Stimulated activated CD4-positive, alpha-beta T cell treated with anti-CD3 and anti-CD28 coated beads, TNF-alpha, amount 100 ng/mL, for 4 hours (primary cell): ENCODE data around the gene SYT1.
"Not testable (repeated sequence)": the region's sequence is repeated elsewhere in the genome, so short reads cannot be mapped to it uniquely, and the experiment has no call there.

ENCODE experiments used
- DNase-seq, 3 experiments: peaks; one replicate each; pipeline ENCODE4 v3.0.0-alpha.2; 2020; ENCODE audit warnings: low read depth in 3 of 3

The SYT1 gene

DNA sequence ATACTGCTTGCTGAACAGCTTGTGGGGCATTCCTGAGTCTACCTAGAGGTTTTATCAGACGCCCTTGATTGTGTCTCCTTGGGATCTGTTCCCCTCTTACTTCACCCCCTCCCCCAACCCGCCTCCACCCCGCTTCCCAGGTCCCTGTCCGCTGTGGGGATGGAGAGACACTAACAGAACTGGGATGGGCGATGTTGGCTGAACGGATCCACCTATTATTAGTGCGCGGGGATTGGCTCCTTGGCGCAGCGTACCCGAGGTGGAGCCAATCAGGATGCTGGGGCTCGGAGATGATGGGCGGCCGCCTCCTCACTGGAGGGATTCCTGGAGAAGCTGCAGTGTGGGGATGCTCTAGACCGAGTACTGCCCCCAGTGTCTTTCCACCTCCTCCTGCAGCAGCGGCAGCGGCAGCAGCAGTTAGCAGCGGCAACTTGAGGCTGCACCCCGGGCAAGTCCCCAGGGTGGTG, at the start of gene SYT1:
Gene SYT1 (plus strand): TSS at position 372 of the 467 bp plus-strand sequence.
- DNase-seq: no peak

DNA sequence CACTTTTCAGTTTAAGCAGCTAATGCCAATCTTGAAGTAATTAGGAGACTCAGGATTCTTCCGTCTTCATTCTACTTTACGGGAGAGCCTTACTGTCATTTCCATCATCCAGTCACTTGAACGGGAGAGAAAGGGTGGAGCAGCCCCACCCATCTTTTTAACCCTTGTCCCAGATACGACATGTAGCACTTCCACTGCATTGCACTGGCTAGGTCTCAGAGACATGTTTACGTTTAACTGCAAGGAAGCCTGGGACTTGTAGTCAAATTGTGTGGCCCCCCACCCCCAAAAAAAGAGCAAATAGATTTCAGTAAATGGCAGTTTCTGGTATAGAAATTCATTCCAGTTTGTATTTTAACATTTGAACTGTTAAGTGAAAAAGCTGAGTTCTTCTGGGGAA, 46.1 kb upstream of the SYT1 start:
- DNase-seq: no peak

DNA sequence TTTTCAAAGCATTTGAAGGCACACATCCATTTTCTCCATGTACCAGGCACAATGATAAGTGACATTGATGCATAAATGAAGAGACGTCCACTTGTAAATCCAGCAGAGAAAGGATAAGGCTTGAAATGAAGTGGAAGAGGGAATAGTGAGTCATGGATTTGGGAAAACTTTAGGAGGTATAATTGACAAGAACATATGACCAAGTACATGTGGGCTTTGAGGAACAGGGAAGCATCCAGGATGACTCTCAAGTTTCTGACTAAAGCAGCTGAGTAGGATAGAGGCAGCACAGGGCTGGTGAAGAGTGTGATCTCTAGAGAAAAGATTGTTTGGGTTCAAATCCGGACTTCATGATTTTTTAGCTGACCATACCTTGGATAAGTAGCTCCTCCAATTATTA, 43.6 kb upstream of the SYT1 start:
- DNase-seq: no peak

DNA sequence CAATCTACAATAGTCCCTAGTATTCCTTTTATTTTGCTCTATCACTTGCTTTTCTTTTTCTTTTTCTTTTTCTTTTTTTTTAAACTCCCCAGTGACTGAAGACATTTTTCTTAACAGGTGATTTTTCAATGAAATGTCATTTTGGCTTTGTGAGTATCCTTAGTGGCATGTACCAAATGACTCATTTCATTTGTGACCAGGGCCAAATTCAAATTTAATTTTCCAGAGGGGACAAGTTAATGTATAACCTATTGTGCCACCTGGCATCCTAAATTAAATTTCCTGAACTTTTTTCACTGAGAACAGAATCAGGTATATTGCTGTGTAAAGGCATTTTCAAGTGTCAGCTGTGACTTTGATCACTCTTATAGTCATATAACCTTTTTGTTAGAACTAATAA, 39.7 kb upstream of the SYT1 start:
- no peak for DNase-seq

DNA sequence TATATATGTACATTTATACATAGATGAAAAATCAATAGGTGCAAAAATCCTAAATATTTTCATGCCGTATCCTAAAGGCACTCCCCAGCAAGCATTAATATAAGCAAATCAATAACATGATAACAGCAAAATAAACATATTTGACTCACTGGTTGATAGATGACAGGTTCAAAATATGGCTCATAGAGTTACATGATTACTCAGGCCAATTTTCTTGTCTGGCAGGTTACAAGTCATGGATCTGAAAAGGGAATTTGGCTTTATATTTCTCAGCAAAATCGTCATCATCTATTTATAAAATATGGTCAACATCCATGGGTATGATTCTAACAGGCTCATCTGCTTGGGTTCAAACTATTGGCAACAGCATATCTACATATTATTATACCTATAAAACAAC, 34.9 kb upstream of the SYT1 start:
- no peak for DNase-seq

DNA sequence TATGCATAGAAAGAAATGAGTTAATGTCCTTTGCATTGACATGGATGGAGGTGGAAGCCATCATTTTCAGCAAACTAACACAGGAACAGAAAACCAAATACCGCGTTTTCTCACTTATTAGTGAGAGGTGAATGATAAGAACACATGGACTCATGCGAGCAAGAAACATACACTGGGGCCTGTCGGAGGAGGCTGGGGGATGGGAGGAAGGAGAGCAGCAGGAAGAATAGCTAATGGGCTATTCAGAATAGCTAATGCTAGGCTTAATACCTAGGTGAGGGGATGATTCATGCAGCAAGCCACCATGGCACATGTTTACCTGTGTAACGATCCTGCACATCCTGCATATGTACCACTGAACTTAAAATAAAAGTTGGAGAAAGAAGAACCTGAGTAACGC, 29.1 kb upstream of the SYT1 start:
- DNase-seq: no peak

DNA sequence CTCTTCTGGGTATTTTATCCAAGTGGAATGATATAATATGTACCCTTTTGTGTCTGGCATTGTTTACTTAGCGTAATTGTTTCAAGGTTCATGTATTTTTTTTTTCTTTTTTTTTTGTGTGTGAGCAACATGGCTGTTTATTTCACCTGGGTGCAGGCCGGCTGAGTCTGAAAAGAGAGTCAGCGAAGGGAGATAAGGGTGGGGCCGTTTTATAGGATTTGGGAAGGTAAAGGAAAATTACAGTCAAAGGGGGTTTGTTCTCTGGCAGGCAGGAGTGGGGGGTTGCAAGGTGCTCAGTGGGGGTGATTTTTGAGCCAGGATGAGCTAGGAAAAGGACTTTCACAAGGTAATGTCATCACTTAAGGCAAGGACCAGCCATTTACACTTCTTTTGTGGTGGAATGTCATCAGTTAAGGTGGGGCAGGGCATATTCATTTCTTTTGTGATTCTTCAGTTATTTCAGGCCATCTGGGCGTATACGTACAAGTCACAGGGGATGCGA, 24.0 kb upstream of the SYT1 start:
- not testable (repeated sequence) for DNase-seq

DNA sequence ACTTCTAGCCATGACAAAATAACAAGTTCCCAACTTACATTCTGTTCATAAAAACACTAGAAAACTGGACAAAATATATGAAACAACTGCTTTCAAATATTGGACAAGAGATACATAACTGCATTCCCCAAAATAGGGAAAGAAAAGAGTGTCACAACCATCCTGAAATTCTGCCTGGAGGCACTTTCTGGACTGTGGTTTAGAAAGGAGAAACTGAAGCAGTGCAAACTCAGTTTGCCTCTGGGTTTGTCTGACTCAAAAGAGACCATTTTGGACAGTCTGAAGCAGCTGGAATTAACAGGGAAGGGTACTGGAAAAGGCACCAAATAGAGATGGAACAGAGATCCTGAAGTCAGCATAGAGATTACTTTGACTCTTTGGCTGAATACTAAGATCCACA, 11.3 kb upstream of the SYT1 start:
- no peak for DNase-seq

DNA sequence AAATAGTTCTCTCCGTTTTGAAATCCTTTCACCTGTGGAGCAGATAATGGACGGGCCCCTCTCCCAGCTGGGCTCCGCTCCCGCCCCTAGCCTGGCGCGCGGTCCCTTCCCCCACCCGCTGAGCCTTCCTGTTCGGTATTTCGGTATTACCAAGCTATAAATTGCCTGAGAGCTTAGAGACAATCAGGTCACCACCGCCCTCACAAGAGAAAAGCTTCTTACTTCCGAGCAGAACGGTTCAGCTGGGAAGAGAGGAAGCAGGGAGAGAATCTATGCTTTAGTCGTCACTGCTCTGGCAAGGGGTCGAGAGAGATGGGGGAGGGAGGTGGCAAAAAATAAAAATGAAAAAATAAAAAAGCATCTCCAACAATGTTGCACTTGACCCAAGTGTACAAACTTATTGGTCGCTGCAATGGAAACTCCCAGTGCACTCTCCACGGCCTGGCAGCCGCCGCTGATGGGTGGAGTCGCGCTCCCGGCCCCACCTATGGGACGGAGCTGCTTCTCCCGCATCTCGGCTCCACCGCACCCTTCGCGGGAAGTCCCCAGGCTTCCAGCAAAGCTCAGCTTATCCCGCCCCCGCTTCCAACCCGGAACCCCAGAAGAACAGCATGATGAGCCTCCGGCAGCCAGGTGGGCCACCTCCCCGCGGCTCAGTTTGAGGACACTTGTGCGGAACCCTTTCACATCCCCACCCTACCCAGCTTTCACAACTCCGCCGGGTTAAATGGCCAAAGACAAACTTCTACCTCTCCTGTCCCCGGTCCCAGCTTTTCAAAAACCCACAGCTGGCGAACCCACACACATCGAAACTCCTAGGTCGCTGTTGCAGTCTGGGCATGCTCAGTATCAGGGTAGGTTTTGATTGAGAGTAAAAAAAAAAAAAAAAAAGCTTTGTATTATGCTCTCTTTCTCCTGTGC, 832 bp upstream of the SYT1 start:
- no peak for DNase-seq

DNA sequence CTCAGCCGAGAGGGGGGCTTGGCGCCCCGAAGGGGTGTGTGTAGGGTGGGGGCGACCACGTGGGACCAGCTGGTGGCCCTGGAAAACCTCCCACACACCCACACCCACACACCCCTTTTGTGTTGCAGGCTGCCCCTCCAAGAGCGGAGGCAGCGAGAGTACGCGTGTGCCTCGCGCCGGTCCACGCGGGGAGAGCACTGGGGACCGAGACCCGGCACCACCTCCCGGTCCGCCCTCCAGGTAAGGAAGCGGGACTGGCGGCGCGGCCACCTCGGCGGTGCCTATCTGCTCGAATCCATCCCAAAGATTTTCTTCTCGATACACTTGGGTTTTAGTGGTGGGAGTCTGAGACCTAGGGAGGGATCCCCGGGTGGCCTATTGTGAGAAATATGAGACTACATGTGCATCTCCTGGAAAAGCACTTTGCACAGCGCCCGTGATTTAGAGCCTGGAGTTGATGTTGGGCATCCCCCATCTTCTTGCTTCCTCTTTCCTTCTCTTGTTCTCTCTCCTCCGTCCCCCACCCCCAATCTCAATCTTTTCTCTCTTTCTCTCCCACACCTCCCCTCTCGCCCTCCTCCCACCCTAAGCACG, 393 bp downstream of the SYT1 start:
- no peak for DNase-seq

DNA sequence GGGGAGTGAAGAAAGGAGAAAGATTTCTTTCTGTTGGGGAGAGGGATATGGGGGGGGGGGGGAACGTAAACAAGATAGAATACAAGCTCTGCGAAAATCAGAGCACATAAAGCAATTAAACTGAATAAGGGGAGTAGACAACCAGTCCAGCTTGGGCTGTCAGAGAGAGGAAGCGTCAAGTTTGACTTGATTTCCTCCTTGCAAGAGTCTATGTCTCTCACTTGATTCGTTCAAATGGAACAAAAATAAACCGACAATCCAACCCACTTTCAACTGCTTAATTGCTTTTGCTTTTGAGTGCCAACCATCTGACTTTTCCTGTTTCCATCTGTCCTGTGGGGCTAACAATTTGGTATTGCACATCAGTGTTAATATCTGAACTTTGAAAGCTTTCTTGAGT, 942 bp downstream of the SYT1 start:
- DNase-seq: no peak

DNA sequence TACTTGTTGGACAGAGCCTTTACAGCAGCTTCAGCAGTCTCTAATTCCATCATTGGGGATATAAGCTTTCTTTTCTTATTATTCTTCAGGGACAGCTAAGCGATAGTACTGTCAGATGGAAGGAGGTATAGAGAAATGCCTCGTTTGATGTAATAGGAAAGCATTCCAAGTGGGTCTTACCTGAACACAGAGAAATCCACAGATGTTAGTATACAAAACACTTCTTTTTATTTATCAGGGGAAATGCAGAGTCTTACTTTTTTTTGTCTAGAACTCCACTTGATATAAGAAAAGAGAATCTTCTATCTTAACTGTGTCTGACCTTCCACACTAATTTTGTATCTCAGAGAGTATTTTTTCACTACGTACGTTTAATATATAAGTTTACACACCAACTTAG, 1.9 kb downstream of the SYT1 start:
- no peak for DNase-seq

DNA sequence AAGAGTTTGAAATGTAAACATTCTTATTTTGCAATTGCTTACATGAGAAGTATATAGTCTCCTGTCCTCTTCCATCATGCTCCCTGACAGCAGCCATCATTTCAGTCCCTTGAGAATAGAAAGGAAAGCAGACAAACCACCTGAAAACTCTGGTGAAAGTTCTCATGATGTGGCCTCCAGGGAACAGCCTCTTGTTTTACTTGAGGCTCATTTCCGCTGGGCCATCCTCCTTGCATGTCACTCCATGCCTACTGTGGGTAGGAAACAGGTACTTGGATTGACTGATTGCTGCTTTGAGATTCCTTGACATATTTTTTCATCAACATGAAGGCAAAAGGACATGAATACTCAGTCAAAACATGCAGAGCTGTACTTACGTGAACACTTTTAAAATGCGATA, 6.0 kb downstream of the SYT1 start:
- no peak for DNase-seq

DNA sequence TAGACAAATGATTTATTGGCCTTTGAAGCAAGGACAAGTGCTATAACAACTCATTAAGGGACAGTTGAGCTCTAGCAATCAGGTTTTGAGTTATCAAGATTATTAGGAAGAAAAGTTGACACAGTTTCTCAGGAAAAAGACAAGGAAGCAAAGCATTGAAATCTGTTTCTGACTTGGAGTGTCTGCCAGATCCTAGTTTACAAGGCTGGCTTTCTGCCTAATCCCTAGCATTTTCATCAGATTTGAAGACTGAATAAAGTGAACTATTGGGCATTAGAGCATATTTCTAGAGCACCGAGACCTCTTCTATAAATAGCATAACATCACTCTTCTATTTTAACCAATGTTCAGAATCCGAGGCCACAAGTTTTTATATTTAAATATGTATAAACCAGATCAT, 7.0 kb downstream of the SYT1 start:
- DNase-seq: no peak

DNA sequence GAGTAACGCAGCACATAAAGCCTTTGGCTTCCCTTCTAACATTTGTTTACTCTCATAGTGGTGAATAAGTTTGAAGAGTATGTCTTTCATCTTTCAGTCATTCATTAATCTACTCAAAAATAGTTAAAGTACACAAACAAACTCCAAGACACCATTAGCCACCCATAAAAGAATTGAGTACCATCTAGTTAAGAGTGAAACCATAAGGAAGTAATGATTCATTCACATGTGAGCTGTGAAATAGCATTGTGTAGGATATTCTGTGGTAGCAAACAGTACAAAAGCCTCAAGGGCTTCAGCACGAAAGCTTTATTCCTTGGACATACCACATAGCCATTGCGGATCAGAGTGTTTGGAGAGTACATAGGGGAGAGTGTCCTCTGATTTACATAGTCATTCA, 13.9 kb downstream of the SYT1 start:
- DNase-seq: no peak

DNA sequence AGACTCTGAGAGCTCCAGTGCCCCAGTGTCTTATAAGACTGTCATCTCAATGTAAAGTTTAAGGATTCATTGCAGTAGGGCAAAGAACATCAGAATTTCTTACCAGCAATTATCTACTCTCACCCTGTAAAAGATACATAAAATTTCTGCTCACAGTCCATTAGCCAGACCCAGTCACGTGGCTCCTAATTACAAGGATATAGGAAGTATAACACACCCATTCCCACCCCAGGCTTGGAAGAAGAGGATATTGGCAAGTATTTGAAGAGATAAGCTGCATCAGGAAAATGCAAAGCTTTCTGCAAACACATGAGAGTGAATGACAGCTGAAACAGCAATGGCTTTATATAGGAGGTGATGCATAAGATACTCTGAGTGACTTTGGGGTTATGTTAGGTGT, 14.3 kb downstream of the SYT1 start:
- no peak for DNase-seq

DNA sequence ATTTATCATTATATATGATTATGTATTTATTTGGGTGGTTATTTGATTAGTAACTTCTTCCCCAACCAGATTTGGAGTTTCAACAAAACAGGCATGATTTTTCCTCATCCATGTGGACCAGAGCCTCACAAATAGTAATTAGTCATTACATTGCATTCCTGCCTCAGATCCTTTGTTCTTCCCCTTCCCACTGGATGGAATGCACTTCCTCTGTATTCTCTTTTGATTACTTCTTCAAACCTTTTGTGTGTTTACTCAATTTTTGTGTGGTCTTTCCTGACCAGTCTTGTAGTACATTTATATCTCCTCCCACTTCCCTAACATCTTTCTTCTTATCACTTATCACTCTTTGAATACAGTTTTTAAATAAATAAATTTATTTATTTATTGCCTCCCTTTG, 15.5 kb downstream of the SYT1 start:
- no peak for DNase-seq

DNA sequence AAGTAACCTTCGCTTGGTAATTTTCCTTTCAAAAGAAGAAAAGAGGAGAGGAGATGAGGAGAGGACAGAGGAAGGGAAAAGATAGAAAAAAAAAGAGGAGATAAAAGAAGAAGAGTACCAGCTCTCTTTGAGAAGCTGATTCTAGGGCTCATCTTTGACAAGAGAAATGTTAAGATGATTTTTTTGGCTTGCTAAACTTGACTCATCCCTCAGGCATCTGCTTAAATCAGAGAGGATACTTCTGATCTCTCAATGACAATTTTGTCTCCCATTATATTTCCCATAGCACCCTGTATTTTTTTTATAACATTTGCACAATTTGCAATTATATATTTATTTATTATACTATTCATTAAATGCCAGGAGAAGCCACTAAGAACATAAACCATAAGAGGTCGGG, 17.1 kb downstream of the SYT1 start:
- no peak for DNase-seq

DNA sequence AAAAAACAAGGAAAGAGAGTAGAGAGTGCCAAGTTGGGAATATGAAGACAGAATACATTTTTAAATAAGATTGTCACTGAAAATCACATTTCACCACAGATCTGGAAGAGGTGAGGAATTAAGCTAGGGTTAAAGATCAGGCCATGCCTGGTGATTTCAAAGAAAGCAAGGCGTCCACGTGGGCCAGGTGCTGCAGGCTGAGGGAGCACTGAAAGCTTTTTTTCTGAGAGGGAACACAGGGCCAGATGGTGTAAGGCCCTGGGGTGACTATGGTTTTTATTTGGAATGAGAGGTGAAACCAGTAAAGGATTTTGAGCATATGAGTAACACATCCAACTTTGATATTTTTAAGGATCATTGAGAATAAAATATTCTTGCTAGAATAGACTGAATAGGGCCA, 20.9 kb downstream of the SYT1 start:
- DNase-seq: no peak

DNA sequence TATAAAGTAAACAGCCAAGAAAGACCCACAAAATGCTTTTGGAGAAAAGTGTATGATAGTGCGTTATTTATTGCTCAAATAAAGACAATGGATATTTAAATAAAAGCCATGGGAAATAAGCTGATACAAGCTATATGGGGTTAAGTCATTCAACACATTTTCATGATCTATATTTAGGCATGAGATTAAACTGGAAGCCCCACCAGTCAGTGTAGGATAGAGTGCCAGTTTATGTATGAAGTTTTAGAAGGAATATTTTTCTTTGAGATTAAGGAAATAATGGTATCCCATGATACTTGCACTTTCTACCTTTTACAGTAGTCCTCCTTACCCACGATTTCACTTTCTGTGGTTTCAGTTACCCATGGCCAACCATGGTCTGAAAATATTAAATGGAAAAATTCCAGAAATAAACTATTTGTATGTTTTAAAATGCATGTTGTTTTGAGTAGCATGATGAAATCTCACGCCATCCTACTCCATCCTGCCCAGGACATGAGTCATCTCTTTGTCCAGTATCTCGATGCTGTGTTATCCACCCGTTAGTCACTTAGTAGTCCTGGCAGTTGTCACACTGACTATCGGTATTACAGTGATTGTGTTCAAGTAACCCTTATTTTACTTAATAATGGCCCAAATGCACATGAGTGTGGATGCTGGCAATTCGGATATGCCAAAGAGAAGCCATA, 22.3 kb downstream of the SYT1 start:
- no peak for DNase-seq

DNA sequence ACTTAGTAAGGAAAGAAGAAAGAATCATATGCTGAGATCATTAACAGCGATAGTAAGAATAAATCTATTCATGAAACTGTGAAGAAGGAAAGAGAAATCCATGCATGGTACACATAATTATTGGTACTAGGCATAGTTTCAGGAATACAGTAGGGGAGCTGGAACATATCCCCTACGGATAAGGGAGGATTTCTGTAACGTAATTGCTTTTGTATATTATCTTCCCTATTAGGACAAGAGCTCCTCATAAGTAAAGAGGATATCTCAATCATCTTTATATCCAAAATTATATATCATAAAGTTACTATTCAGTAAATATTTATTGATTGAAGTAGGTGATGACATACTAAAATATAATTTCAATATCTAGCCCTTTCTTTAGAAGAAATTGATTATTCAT, 22.9 kb downstream of the SYT1 start:
- no peak for DNase-seq

DNA sequence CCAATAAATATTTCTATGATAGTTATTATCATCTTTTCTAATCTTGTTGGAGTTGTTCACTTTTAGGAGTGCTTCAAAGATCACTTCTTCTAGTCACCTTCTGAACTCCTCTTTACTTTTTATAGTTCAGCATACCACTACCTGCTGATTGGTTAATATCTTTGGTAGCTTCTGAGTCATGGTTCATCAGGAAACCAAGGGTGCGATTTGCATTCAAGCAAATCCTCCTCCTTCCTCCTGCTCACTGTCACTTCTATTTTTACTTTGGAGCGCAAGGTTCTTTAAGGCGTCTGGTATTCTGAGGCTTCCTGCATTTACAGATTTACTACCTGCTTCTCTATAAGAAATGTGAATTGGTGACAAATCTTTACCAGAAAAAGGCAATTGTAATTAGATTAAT, 24.0 kb downstream of the SYT1 start:
- DNase-seq: no peak
